ENCODE measurements around the gene GRB2.

DNA sequence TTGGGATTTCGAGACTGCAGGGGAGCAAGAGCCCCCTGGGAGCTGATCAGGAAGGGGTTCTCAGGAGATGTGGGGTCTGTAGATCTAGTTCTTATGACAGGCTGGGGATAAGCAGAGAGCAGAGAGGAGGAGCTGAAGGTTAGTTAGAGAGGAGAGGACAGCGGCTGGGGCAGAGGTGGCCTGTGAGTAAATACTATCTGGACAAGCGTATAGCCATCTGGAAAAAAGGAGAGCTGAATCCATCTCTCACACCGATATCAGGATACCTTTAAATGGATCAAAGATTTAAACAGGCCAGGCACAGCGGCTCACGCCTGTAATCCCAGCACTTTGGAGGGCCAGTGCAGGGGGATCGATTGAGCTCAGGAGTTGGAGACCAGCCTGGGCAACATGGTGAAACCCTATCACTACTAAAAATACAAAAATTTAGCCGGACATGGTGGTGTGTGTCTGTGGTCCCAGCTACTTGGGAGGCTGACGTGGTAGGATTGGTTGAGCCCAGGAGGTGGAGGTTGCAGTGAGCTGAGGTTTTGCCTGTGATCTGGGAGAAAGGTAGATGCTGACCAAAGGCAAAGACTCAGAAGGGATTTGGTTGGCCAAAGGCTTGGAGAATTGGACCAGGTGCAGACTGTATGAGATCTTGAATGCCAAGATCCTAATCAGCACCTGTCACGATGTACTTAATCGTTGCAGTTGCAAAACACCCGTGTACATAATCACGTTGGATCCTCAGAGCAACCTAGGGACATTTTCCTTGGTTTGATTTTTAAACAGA lies 97.3 kb downstream of the GRB2 start:
- TF ChIP-seq ARNT (IDR thresholded peaks at IDR 0.05) (no peak), SP1 (IDR thresholded peaks at IDR 0.05) (no peak), FOXK2 (IDR thresholded peaks at IDR 0.05) (no peak), HDGF (IDR thresholded peaks at IDR 0.05; ENCODE audit: borderline replicate concordance) (no peak), TARDBP (IDR thresholded peaks at IDR 0.05) (no peak), ELF4 (IDR thresholded peaks at IDR 0.05) (no peak), FOXM1 (IDR thresholded peaks at IDR 0.05; ENCODE audit: borderline replicate concordance) (no peak), NFRKB (IDR thresholded peaks at IDR 0.05) (no peak), FOXA1 (IDR thresholded peaks at IDR 0.05) (no peak), SUZ12 (IDR thresholded peaks at IDR 0.05) (no peak), ZNF384 (IDR thresholded peaks at IDR 0.05) (no peak), LEF1 (IDR thresholded peaks at IDR 0.05; ENCODE audit: borderline replicate concordance) (no peak), BHLHE40 (IDR thresholded peaks at IDR 0.05; ENCODE audit: borderline replicate concordance) (no peak)
- TF ChIP-seq, protein P1, sequence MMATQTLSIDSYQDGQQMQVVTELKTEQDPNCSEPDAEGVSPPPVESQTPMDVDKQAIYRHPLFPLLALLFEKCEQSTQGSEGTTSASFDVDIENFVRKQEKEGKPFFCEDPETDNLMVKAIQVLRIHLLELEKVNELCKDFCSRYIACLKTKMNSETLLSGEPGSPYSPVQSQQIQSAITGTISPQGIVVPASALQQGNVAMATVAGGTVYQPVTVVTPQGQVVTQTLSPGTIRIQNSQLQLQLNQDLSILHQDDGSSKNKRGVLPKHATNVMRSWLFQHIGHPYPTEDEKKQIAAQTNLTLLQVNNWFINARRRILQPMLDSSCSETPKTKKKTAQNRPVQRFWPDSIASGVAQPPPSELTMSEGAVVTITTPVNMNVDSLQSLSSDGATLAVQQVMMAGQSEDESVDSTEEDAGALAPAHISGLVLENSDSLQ (IDR thresholded peaks at IDR 0.05), result no peak
